T47D (cell line): ENCODE measurements around the gene EGFL8.
A peak's percentile ranks its signal among the peaks of the same experiment; 100 is the strongest.

ENCODE experiments used
- DNase-seq, 2 experiments: peaks; one replicate each; pipeline versions ENCODE4 v3.0.0 to v3.0.0-alpha.2; 2011 to 2012; ENCODE audit warnings: low read depth in 1 of 2, low spot score in 1 of 2
- JUND ChIP-seq: IDR thresholded peaks from 2 replicates; pipeline ENCODE4 v1.6.1; 2012; ENCODE audit warnings: low read depth
- in situ Hi-C: cut with HindIII; loops from 2 replicates; pipeline ENCODE4 v1.10.0; 2016; ENCODE audit warnings: low sequenced_read_pairs, low pct_unique_long_range_greater_than_20kb

Gene EGFL8

GRCh38 chr6:32166411-32167061, 2.1 kb downstream of the EGFL8 start:
- in situ Hi-C loops: no loop called here
- DNase-seq: no peak
- TF ChIP-seq JUND: no peak

- DNase-seq: no peak
- TF ChIP-seq JUND: no peak
- in situ Hi-C loops: no loop called here
These were observed 2.9 kb downstream of the EGFL8 start for GRCh38 chr6:32167154-32167760.

- TF ChIP-seq JUND: no peak
- in situ Hi-C loops: no loop called here
- no peak for DNase-seq
These were observed 3.4 kb downstream of the EGFL8 start for GRCh38 chr6:32167761-32168262.

GRCh38 chr6:32168350-32168749, 4.0 kb downstream of the EGFL8 start:
- TF ChIP-seq JUND: no peak
- no peak for DNase-seq
- in situ Hi-C loops: no loop called here

- DNase-seq: no peak
- no peak for TF ChIP-seq JUND
- in situ Hi-C loops: no loop called here
These were observed 4.6 kb downstream of the EGFL8 start for GRCh38 chr6:32168807-32169591.

GRCh38 chr6:32170294-32170693, 5.9 kb downstream of the EGFL8 start:
- in situ Hi-C loops: no loop called here
- DNase-seq: no peak
- no peak for TF ChIP-seq JUND

- no peak for TF ChIP-seq JUND
- in situ Hi-C loops: no loop called here
- no peak for DNase-seq
These were observed 6.8 kb downstream of the EGFL8 start for GRCh38 chr6:32171234-32171633.

- in situ Hi-C loops: no loop called here
- TF ChIP-seq JUND: no peak
- peak in 1 of 2 experiments; percentile 63 for DNase-seq
These were observed 8.8 kb downstream of the EGFL8 start for GRCh38 chr6:32173051-32173727.

GRCh38 chr6:32174416-32174815, 10.0 kb downstream of the EGFL8 start:
- in situ Hi-C loops: no loop called here
- no peak for TF ChIP-seq JUND
- no peak for DNase-seq

GRCh38 chr6:32175322-32175710, 10.9 kb downstream of the EGFL8 start:
- in situ Hi-C loops: no loop called here
- DNase-seq: no peak
- TF ChIP-seq JUND: no peak

GRCh38 chr6:32175711-32176475, 11.5 kb downstream of the EGFL8 start, which contains the start of gene AGPAT1:
TSS of gene AGPAT1 (minus strand) at chr6:32176084. CDS start at chr6:32171496, 4,588 bp downstream.
- in situ Hi-C loops: no loop called here
- no peak for TF ChIP-seq JUND
- peak; percentile 92 to 97 for DNase-seq
